ENCODE measurements around the gene RMND5B. TPM values are rescaled to one million over a fixed set of nuclear protein-coding genes. Genes with fewer than 3 reads are reported as not detected.
A peak's percentile ranks its signal among the peaks of the same experiment; 100 is the strongest.

The RMND5B gene
- total RNA-seq, 1 donor from 2014 or later = 25.3 TPM

GRCh38 chr5:178123094-178123965, 7.5 kb upstream of the RMND5B start:
- Histone ChIP-seq H3K4me1 (peaks cover 21% of the 10 kb centered on the region), H2AFZ (replicated peaks) (no peak overlapping the region), H3K9ac (no peak overlapping the region), H3K79me2 (ENCODE audit: low read depth) (peaks cover 2% of the 10 kb centered on the region), H3K36me3 (no peaks in the 10 kb centered on the region), H3F3A (ENCODE audit: low read depth) (peaks cover 27% of the 10 kb centered on the region), H3K27me3 (no peaks in the 10 kb centered on the region), H3K27ac (no peak overlapping the region), H3K4me3 (no peak overlapping the region), H4K20me1 (ENCODE audit: low read depth) (peaks cover 7% of the 10 kb centered on the region), H3K9me3 (ENCODE audit: low read depth) (no peaks in the 10 kb centered on the region), H3K4me2 (no peak overlapping the region)
- peaks cover 3% of the 10 kb centered on the region for H3K36me3 Mint-ChIP-seq
- H3K27me3 Mint-ChIP-seq (ENCODE audit: insufficient read depth, low read depth) = peaks cover 8% of the 10 kb centered on the region
- peaks cover 23% of the 10 kb centered on the region for H3K4me1 Mint-ChIP-seq
- no peaks in the 10 kb centered on the region for H3K9me3 Mint-ChIP-seq
- TF ChIP-seq, protein P1, sequence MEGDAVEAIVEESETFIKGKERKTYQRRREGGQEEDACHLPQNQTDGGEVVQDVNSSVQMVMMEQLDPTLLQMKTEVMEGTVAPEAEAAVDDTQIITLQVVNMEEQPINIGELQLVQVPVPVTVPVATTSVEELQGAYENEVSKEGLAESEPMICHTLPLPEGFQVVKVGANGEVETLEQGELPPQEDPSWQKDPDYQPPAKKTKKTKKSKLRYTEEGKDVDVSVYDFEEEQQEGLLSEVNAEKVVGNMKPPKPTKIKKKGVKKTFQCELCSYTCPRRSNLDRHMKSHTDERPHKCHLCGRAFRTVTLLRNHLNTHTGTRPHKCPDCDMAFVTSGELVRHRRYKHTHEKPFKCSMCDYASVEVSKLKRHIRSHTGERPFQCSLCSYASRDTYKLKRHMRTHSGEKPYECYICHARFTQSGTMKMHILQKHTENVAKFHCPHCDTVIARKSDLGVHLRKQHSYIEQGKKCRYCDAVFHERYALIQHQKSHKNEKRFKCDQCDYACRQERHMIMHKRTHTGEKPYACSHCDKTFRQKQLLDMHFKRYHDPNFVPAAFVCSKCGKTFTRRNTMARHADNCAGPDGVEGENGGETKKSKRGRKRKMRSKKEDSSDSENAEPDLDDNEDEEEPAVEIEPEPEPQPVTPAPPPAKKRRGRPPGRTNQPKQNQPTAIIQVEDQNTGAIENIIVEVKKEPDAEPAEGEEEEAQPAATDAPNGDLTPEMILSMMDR (IDR thresholded peaks at IDR 0.05) = no peak
- TF ChIP-seq EZH2phosphoT487 (IDR thresholded peaks at IDR 0.05) = no peak
- DNase-seq (ENCODE audit: low spot score) = no peak
- H3K4me3 Mint-ChIP-seq = no peak overlapping the region
- H3K27ac Mint-ChIP-seq = no peak overlapping the region

GRCh38 chr5:178123966-178124925, 6.6 kb upstream of the RMND5B start:
- peaks cover 7% of the 10 kb centered on the region for H4K20me1 ChIP-seq (ENCODE audit: low read depth)
- Mint-ChIP-seq H3K4me3 (peak overlapping the region; percentile 52), H3K9me3 (no peaks in the 10 kb centered on the region), H3K36me3 (peaks cover 3% of the 10 kb centered on the region), H3K27me3 (ENCODE audit: insufficient read depth, low read depth) (peaks cover 8% of the 10 kb centered on the region), H3K4me1 (peaks cover 23% of the 10 kb centered on the region), H3K27ac (peak overlapping the region; percentile 76)
- peaks cover 29% of the 10 kb centered on the region for H3F3A ChIP-seq (ENCODE audit: low read depth)
- H3K27ac ChIP-seq = no peak overlapping the region
- TF ChIP-seq EZH2 (IDR thresholded peaks at IDR 0.05) (no peak), EZH2phosphoT487 (IDR thresholded peaks at IDR 0.05) (no peak)
- TF ChIP-seq, protein P1 (IDR thresholded peaks at IDR 0.05) = no peak
- no peak overlapping the region for H3K9ac ChIP-seq
- H3K9me3 ChIP-seq (ENCODE audit: low read depth) = no peaks in the 10 kb centered on the region
- H3K79me2 ChIP-seq (ENCODE audit: low read depth) = no peaks in the 10 kb centered on the region
- no peak for DNase-seq (ENCODE audit: low spot score)
- H3K27me3 ChIP-seq = no peaks in the 10 kb centered on the region
- H3K4me1 ChIP-seq = peaks cover 21% of the 10 kb centered on the region
- no peak overlapping the region for H3K4me3 ChIP-seq
- H3K4me2 ChIP-seq = no peak overlapping the region
- no peaks in the 10 kb centered on the region for H3K36me3 ChIP-seq
- H2AFZ ChIP-seq (replicated peaks) = no peak overlapping the region

DNA sequence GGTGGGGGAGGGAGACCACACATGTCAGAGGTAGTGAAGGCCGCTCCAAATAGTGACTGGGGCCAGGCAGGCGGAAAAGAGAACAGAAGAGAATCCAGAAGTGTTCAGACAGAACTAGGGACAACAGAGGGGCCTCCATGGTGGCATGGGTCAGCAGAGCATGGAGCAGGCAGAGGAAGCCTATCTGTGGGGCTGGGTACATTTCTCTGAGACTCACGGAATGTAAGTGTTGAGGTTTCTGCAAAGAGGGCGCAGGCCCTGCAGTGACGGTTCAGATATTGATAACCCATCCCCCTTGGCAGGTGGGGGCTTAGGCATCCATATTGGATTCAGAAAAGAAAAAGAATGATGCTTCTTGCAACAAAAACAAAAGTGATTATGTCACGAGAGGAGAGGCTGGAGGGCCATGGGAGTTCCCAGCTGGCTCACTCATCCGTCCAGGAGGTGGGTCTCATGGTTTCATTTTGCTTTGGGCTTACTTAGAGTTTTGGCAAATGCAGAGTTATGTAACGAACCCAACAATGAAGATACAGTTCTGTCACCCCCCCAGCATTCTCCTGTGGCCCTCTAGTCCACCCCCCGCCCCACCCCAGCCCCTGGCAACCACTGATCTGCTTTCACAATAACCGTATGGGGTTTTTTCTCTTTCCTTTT, 5.4 kb upstream of the RMND5B start:
- Histone ChIP-seq H2AFZ (replicated peaks) (no peak overlapping the region), H3K4me3 (no peak overlapping the region), H3K4me2 (no peak overlapping the region), H3K27me3 (no peaks in the 10 kb centered on the region), H3K79me2 (ENCODE audit: low read depth) (no peaks in the 10 kb centered on the region), H3K9me3 (ENCODE audit: low read depth) (no peaks in the 10 kb centered on the region), H3F3A (ENCODE audit: low read depth) (peaks cover 41% of the 10 kb centered on the region), H3K36me3 (no peaks in the 10 kb centered on the region), H4K20me1 (ENCODE audit: low read depth) (peaks cover 7% of the 10 kb centered on the region), H3K9ac (no peak overlapping the region), H3K4me1 (peaks cover 21% of the 10 kb centered on the region), H3K27ac (no peak overlapping the region)
- TF ChIP-seq EZH2 (IDR thresholded peaks at IDR 0.05) (no peak), EZH2phosphoT487 (IDR thresholded peaks at IDR 0.05) (no peak)
- TF ChIP-seq, protein P1 (IDR thresholded peaks at IDR 0.05) = no peak
- DNase-seq (ENCODE audit: low spot score) = no peak
- Mint-ChIP-seq H3K4me1 (peaks cover 26% of the 10 kb centered on the region), H3K27ac (peak overlapping the region; percentile 76), H3K4me3 (no peak overlapping the region), H3K27me3 (ENCODE audit: insufficient read depth, low read depth) (peaks cover 8% of the 10 kb centered on the region), H3K36me3 (peaks cover 3% of the 10 kb centered on the region), H3K9me3 (no peaks in the 10 kb centered on the region)
